NCI-H2107 treated with DMSO at 0.1 percent for 48 hours (cell line): ENCODE measurements around the gene RPL29.

Experiments used
- DNase-seq: peaks from one replicate; lab custom pipeline; 2025; ENCODE audit not compliant: unreplicated experiment; lab: John Stamatoyannopoulos, UW

Gene RPL29

GRCh38 chr3:51947215-51947900 is 48.3 kb downstream of the RPL29 start:
- DNase-seq = no peak

GRCh38 chr3:51946796-51947195 is 48.9 kb downstream of the RPL29 start:
- no peak for DNase-seq

- DNase-seq = no peak
Observed at GRCh38 chr3:51945926-51946705, 49.6 kb downstream of the RPL29 start.

- DNase-seq = no peak
Observed at GRCh38 chr3:51945031-51945840, 50.5 kb downstream of the RPL29 start.

GRCh38 chr3:51944451-51945021 is 51.2 kb downstream of the RPL29 start:
- no peak for DNase-seq
